GDM1 (cell line): ENCODE measurements around the gene MMP12.

Experiments
- DNase-seq: peaks from one replicate; lab custom pipeline; 2025; lab: John Stamatoyannopoulos, UW

MMP12 gene

GRCh38 chr11:102850973-102851745 lies 23.6 kb downstream of the MMP12 start:
- no peak for DNase-seq

GRCh38 chr11:102849311-102849710 lies 25.5 kb downstream of the MMP12 start:
- no peak for DNase-seq

GRCh38 chr11:102846292-102846691 lies 28.5 kb downstream of the MMP12 start:
- no peak for DNase-seq

GRCh38 chr11:102843489-102843888 lies 31.3 kb downstream of the MMP12 start, which contains the start of gene MMP3:
Gene MMP3 (minus strand): TSS chr11:102843609. CDS start chr11:102843546, 63 bp downstream.
- DNase-seq = no peak

DNA sequence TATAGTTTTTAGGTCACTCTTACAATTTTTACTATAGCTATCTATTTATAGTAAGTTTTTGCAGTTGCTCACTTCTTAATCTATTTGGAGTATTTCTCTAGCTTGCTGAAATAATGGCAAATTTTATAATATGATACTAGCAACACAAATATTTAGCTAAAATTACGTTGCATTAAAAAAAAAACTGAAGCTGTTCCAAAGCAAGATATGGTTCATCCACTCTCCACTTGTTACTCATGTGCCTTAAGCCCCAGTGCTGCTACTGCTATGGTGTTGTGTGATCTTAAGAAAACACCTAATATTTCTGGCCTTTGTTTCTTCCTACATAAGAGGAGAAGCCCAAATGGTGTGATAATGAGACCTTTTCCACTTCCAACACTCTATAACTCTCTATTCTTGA lies 31.9 kb downstream of the MMP12 start:
- DNase-seq = no peak

GRCh38 chr11:102840018-102840417 lies 34.8 kb downstream of the MMP12 start:
- DNase-seq = no peak

DNA sequence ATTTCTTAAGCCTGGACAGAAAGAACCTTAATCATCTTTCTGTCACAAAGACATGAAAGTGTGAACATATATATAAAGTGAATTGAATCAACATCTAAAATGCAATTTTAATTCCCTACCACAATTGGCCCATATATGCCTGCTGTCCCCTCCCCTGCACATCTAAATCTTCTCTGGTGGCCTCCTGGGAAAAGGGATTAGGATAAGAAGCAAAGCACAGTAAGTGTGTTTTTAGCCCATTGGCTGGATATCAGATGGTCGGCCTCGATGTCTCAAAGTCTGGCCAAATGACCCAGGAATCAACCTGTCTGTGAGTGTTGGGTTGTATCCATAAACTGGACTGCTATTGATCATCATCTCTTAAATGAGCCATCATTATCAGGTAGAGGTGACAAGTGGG lies 37.1 kb downstream of the MMP12 start:
- DNase-seq = no peak

- DNase-seq = no peak
Observed at GRCh38 chr11:102837156-102837555, 37.6 kb downstream of the MMP12 start.

GRCh38 chr11:102836290-102836875 lies 38.4 kb downstream of the MMP12 start:
- no peak for DNase-seq

DNA sequence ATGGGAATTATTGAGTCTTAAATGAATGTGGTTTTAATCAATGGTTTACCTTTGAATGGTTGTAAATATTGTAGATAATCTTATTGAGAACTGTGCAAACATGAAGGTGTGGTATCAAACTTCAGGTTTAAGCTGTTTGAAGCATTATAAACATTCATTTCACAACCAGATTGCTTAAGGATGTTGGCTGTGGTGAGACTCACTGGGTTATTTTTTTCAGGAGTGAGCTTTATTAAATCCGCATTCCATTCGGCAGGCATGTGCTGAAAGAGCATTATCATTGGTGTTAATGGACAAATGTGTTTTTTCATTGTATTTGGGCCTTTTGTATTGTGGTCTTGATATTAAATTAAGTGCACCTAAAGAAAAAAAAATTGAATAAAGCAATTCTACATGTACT lies 41.1 kb downstream of the MMP12 start:
- DNase-seq = no peak

- no peak for DNase-seq
Observed at GRCh38 chr11:102832612-102833011, 42.2 kb downstream of the MMP12 start.

GRCh38 chr11:102831489-102832440 lies 43.0 kb downstream of the MMP12 start:
- DNase-seq = no peak

GRCh38 chr11:102831128-102831488 lies 43.7 kb downstream of the MMP12 start:
- DNase-seq = no peak

GRCh38 chr11:102830001-102830727 lies 44.6 kb downstream of the MMP12 start:
- DNase-seq = no peak

GRCh38 chr11:102829316-102830000 lies 45.3 kb downstream of the MMP12 start:
- no peak for DNase-seq

- DNase-seq = no peak
Observed at GRCh38 chr11:102824556-102824955, 50.2 kb downstream of the MMP12 start.

DNA sequence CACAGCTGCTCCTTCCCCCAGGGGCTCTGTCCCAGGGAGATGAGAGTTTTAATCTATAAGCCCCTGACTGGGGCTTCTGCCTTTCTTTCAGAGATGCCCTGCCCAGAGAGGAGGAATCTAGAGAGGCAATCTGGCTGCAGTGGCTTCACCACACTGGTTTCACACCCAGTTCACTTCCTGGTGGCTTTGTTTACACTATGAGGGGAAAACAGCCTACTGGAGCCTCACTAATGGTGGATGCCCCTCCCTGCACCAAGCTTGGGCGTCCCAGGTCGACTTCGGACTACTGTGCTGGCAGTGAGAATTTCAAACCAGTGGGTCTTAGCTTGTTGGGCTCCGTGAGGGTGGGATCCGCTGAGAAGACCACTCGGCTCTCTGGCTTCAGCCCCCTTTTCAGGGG lies 55.3 kb downstream of the MMP12 start:
- DNase-seq = no peak

DNA sequence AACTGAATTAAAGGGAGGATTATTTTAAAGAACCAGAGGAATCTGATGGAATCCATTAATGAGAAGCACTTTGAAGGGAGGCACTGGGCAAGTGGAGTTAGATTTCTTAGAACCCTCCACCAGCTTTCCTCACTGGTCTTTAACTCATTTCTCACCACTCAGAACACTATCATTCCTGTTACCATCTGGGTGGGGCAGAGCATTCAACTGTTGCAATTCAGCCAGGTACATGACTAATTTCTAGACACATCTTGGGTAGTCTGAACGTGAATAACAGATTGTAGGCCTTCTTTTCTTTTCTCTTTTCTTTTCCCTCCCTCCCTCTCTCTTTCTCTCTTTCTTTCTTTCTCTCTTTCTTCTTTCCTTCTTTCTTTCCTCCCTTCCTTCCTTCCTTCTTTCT lies 61.3 kb downstream of the MMP12 start:
- no peak for DNase-seq
